ENCODE measurements around the gene EEFSEC.

DNA sequence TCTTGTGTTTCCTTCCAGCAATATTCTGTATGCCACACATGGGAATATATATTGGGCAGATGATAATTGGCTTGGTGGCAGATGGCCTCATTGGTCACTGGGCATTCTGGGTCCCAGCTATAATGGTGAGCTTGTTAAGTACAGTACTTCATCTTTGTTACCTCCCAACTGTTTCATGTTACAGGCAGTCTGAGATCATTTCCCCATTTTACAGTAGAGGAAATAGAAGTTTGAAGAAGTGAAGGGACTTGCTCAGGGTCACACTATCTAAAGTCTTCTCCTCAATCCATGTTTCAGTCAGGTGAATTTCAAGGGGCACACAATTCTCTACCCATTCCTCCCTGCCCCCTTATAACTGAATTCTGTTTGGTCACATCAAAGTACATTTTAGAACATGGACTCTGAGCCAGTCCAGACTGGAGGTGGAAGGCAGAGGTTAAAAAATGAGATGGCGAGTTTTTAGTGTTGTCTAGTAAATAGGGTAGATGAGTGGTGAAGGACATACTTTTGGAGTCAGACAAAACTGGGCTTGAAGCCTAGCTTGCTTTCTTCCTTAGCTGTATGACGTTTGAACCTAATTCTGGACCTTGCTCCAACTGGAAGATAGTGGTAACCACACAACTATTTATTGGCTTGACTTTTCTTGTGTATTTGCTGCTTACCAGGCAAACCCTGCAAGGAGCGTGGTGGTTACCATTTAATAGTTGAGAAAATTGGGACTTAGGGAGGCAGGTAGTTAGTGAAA, 2.5 kb downstream of the EEFSEC start:
- TF ChIP-seq EZH2phosphoT487 (IDR thresholded peaks at IDR 0.05; ENCODE audit: insufficient read depth, low read depth) (no peak), EZH2 (IDR thresholded peaks at IDR 0.05; ENCODE audit: insufficient read depth, poor library complexity, severe bottlenecking) (no peak)

Measured in GM23248 (cell line).